ENCODE data around the gene TSHR.

DNA sequence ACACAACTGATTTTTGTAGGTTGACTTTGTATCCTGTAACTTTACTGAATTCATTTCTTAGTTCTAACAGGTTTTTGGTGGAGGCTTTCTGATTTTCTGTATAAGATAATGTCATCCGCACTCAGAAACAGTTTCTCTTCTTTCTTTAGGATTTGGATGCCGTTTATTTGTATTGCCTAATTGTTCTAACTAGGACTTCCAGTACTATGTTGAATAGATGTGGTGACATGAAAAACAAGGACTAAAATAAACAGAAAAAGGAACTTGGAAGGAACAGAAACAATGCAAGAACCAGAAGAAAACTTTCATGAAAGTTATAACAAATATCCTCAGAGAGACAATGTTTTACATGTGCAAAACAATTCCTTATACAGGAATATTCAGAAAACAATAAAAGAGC lies 165.1 kb downstream of the TSHR start:
- TF ChIP-seq, protein P1, sequence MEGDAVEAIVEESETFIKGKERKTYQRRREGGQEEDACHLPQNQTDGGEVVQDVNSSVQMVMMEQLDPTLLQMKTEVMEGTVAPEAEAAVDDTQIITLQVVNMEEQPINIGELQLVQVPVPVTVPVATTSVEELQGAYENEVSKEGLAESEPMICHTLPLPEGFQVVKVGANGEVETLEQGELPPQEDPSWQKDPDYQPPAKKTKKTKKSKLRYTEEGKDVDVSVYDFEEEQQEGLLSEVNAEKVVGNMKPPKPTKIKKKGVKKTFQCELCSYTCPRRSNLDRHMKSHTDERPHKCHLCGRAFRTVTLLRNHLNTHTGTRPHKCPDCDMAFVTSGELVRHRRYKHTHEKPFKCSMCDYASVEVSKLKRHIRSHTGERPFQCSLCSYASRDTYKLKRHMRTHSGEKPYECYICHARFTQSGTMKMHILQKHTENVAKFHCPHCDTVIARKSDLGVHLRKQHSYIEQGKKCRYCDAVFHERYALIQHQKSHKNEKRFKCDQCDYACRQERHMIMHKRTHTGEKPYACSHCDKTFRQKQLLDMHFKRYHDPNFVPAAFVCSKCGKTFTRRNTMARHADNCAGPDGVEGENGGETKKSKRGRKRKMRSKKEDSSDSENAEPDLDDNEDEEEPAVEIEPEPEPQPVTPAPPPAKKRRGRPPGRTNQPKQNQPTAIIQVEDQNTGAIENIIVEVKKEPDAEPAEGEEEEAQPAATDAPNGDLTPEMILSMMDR (conservative IDR thresholded peaks at IDR 0.05; ENCODE audit: low read depth, low read length) = no peak
- TF ChIP-seq EZH2phosphoT487 (IDR thresholded peaks at IDR 0.05; ENCODE audit: borderline replicate concordance, low read length) = no peak
